ENCODE measurements around the gene PTGDR.

Gene PTGDR

DNA sequence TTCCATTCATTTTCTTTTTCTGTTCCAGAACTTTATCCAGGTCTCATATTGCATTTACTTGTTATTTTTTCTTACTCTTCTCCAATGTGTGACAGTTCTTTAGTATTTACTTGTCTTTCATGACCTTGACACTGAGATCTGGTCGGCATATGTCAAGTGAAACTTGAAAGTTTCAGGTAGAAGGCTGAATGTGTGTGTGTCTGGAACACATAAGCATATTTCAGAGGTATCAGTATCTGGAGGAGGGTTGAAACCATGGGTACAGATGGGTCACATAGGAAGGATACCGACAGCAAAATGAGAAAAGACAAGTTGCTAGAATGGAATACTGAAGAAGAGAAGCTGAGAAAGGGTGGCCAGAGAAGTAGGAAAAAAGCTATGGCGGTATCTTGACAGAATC, 22.5 kb upstream of the PTGDR start:
- no peak for DNase-seq (ENCODE audit: low spot score)
- in situ Hi-C loops (cut with MboI; ENCODE audit: low pct_unique_long_range_greater_than_20kb, low sequenced_read_pairs, unreplicated experiment) = no loop called here
- TF ChIP-seq, protein P1, sequence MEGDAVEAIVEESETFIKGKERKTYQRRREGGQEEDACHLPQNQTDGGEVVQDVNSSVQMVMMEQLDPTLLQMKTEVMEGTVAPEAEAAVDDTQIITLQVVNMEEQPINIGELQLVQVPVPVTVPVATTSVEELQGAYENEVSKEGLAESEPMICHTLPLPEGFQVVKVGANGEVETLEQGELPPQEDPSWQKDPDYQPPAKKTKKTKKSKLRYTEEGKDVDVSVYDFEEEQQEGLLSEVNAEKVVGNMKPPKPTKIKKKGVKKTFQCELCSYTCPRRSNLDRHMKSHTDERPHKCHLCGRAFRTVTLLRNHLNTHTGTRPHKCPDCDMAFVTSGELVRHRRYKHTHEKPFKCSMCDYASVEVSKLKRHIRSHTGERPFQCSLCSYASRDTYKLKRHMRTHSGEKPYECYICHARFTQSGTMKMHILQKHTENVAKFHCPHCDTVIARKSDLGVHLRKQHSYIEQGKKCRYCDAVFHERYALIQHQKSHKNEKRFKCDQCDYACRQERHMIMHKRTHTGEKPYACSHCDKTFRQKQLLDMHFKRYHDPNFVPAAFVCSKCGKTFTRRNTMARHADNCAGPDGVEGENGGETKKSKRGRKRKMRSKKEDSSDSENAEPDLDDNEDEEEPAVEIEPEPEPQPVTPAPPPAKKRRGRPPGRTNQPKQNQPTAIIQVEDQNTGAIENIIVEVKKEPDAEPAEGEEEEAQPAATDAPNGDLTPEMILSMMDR (IDR thresholded peaks at IDR 0.05; ENCODE audit: extremely low read depth, insufficient read depth, missing control alignments) = no peak

- TF ChIP-seq, protein P1 (IDR thresholded peaks at IDR 0.05; ENCODE audit: extremely low read depth, insufficient read depth, missing control alignments) = no peak
- in situ Hi-C loops (cut with MboI; ENCODE audit: low pct_unique_long_range_greater_than_20kb, low sequenced_read_pairs, unreplicated experiment) = no loop called here
- DNase-seq (ENCODE audit: low spot score) = no peak
These were observed 19.4 kb upstream of the PTGDR start for GRCh38 chr14:52248057-52248456.

DNA sequence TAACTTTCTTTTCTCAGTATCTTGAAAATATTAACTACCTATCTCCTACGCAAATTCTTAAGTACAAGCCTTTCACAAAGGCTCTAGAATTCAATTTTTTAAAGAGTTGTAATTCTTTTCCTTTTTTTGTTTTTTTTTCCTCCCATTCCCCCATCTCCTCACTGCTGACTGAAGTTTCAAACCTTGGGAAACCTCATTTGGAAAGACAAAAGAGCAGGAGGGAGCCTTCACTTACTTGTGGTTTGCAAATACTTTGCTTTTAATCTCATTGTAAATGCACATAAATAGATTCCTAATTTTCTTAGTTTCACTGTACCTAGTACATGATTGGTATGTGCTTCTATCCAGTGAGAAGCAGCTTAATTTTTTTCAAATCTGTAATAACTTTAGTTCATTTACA, 15.8 kb upstream of the PTGDR start:
- TF ChIP-seq, protein P1 (IDR thresholded peaks at IDR 0.05; ENCODE audit: extremely low read depth, insufficient read depth, missing control alignments) = no peak
- in situ Hi-C loops (cut with MboI; ENCODE audit: low pct_unique_long_range_greater_than_20kb, low sequenced_read_pairs, unreplicated experiment) = no loop called here
- no peak for DNase-seq (ENCODE audit: low spot score)

DNA sequence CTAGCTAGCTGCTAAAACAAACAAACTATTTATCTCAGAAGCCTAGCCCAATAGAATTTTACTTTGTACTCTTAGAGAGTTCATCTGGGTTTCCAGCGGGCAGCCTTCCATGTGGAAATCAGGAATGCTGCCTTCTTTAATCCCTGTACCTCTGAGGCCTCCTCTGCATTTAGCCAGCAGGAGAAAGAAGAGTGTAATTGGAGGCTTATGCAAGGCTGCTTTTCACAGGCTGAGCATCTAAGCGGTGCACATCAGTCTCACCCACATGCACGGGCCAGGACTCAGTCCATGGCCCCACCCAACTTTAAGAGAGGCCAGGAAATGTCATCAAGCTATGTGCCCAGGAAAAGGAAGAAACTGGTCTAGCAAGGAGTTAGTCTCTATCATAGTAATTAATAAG, 14.0 kb upstream of the PTGDR start:
- TF ChIP-seq, protein P1 (IDR thresholded peaks at IDR 0.05; ENCODE audit: extremely low read depth, insufficient read depth, missing control alignments) = no peak
- no peak for DNase-seq (ENCODE audit: low spot score)
- in situ Hi-C loops (cut with MboI; ENCODE audit: low pct_unique_long_range_greater_than_20kb, low sequenced_read_pairs, unreplicated experiment) = no loop called here

GRCh38 chr14:52254086-52254485, 13.4 kb upstream of the PTGDR start:
- no peak for DNase-seq (ENCODE audit: low spot score)
- TF ChIP-seq, protein P1 (IDR thresholded peaks at IDR 0.05; ENCODE audit: extremely low read depth, insufficient read depth, missing control alignments) = no peak
- in situ Hi-C loops (cut with MboI; ENCODE audit: low pct_unique_long_range_greater_than_20kb, low sequenced_read_pairs, unreplicated experiment) = no loop called here

DNA sequence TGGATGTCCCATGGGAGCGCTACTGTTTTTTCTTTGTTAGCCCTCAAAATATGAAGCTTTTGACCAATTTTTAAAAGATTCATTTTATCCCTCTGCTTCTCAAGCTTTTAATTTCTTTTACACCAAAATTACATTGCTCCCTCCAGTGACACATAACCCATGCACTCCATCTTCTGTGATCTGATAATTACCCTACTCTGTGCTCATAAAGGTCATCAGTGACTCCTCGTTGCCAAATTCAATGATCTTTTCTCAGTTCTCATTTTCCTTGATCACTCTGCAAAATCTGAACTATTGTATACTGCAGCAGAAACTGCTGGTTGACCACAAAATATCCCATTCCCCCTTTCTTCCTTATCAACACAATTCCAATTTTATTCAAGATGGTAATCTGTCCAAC, 8.7 kb upstream of the PTGDR start:
- DNase-seq (ENCODE audit: low spot score) = no peak
- in situ Hi-C loops (cut with MboI; ENCODE audit: low pct_unique_long_range_greater_than_20kb, low sequenced_read_pairs, unreplicated experiment) = no loop called here
- TF ChIP-seq, protein P1 (IDR thresholded peaks at IDR 0.05; ENCODE audit: extremely low read depth, insufficient read depth, missing control alignments) = no peak

GRCh38 chr14:52259434-52259833, 8.1 kb upstream of the PTGDR start:
- TF ChIP-seq, protein P1 (IDR thresholded peaks at IDR 0.05; ENCODE audit: extremely low read depth, insufficient read depth, missing control alignments) = no peak
- in situ Hi-C loops (cut with MboI; ENCODE audit: low pct_unique_long_range_greater_than_20kb, low sequenced_read_pairs, unreplicated experiment) = no loop called here
- DNase-seq (ENCODE audit: low spot score) = no peak
